ENCODE data around the gene FZR1.

GRCh38 chr19:3482507-3483225 lies 23.4 kb upstream of the FZR1 start:
- no peak for TF ChIP-seq CTCF (IDR thresholded peaks at IDR 0.05)
- TF ChIP-seq POLR2A (IDR thresholded peaks at IDR 0.05) = no peak

Data from ovary (tissue), 3 donors.